Suprapubic skin (tissue), 4 donors: ENCODE data around the gene ADAM33. TPM values are rescaled to one million over a fixed set of nuclear protein-coding genes. Genes with fewer than 3 reads are reported as not detected.

Experiments
- DNase-seq, 2 donors: peaks; one replicate each; pipeline ENCODE4 v3.0.0-alpha.2; 2019; ENCODE audit warnings: low spot score in 2 of 2
- H3K27ac ChIP-seq: fragments of 200-600 bp; sonication (generic); one replicate; pipeline ENCODE4 v1.5.1; 2019
- H3K27me3 ChIP-seq: fragments of 200-600 bp; sonication (generic); one replicate; pipeline ENCODE4 v1.5.1; 2019
- H3K36me3 ChIP-seq: fragments of 200-600 bp; sonication (generic); one replicate; pipeline ENCODE4 v1.5.1; 2019
- H3K4me1 ChIP-seq: fragments of 200-600 bp; sonication (generic); one replicate; pipeline ENCODE4 v1.5.1; 2019
- H3K4me3 ChIP-seq: fragments of 200-600 bp; sonication (generic); one replicate; pipeline ENCODE4 v1.5.1; 2019; ENCODE audit warnings: mild to moderate bottlenecking
- H3K9me3 ChIP-seq: fragments of 200-600 bp; sonication (generic); one replicate; pipeline ENCODE4 v1.5.1; 2019
- CTCF ChIP-seq, 2 donors: fragments of 200-600 bp in 1 of 2; fragments of 450-650 bp in 1 of 2; sonication (generic) in 1 of 2; IDR thresholded peaks; one replicate each; pipeline ENCODE4 v1.5.1; 2016 to 2019; ENCODE audit warnings: antibody characterized with exemption in 2 of 2, mild to moderate bottlenecking in 1 of 2, moderate library complexity in 1 of 2
- EP300 ChIP-seq: sonication (generic); formaldehyde crosslinking; IDR thresholded peaks from one replicate; pipeline ENCODE4 v1.6.1; 2017; ENCODE audit warnings: antibody characterized with exemption
- POLR2A ChIP-seq, 2 donors: fragments of 450-650 bp; IDR thresholded peaks; one replicate each; pipeline ENCODE4 v1.6.1; 2017; ENCODE audit warnings: antibody characterized with exemption in 2 of 2, mild to moderate bottlenecking in 2 of 2, moderate library complexity in 2 of 2
- POLR2AphosphoS5 ChIP-seq, 3 donors: sonication (generic); formaldehyde crosslinking; IDR thresholded peaks; one replicate each; pipeline ENCODE4 v1.6.1; 2017; ENCODE audit warnings: antibody characterized with exemption in 3 of 3
- WGBS: methylation state at CpG from one replicate; pipeline ENCODE4 v1.1.5; 2018; 5-methylcytosine and 5-hydroxymethylcytosine counted together
- total RNA-seq, 4 donors: library from RNA; depleted of rRNA; stranded (reverse); fragments of >200 nt; gene quantifications; one replicate each; pipeline ENCODE4 v1.1.0, GENCODE V29; 2016

ADAM33 gene
- total RNA-seq, 4 donors from 2014 or later, result 6.3 to 24.3 (median 13.4) TPM

DNA sequence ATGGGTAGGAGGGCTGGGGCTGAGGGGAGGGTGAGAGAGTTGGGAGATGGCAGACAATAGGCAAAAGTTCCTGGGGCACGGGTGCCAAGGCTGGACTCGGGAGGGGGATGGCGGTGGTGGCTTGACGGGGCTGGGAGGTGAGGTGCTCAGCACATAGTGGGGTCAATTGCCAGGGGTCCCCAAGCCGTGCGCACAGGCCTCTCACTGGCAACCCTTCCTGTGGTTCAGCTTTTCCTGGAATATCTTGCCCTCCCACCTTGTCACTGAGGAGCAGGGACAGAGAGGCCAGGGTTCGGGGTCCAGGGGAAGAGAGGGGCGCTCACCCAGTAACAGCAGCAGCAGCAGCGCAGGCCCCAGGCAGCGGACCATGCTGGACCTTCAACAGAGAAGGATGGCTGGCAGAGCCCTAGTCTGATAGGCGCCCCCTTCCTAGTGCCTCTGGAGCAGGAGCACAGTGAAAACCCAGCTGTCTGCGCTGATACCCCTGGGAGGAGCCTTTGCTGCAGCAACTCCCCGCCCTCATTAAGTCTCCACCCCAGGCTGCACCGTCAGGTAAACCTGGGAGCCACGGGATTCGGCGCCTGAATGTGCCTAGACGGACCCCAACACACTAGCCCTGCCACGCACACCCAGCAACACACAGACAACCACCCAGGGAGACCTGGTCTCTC lies 18.6 kb downstream of the ADAM33 start, which contains the start of gene GFRA4:
GFRA4 (minus strand) TSS at position 369 of the 671 bp plus-strand sequence; CDS start at position 369, 0 bp downstream.
- 77% methylated on average over 15 of the region's 19 CpGs for WGBS
- no peaks in the 10 kb centered on the region for H3K9me3 ChIP-seq
- no peak within 1 kb of the TSS for H3K27ac ChIP-seq
- H3K4me3 ChIP-seq, result no peak within 1 kb of the TSS
- DNase-seq, result peak; percentile 55 to 77
- H3K36me3 ChIP-seq, result no peaks in the 10 kb centered on the region
- peaks cover 51% of the 10 kb centered on the region for H3K27me3 ChIP-seq
- TF ChIP-seq CTCF (IDR thresholded peaks at IDR 0.05), result no peak
- no peak for TF ChIP-seq EP300
- no peak for TF ChIP-seq POLR2AphosphoS5 (IDR thresholded peaks at IDR 0.05)
- TF ChIP-seq POLR2A (IDR thresholded peaks at IDR 0.05), result no peak
- H3K4me1 ChIP-seq, result peaks cover 15% of the 10 kb centered on the region

DNA sequence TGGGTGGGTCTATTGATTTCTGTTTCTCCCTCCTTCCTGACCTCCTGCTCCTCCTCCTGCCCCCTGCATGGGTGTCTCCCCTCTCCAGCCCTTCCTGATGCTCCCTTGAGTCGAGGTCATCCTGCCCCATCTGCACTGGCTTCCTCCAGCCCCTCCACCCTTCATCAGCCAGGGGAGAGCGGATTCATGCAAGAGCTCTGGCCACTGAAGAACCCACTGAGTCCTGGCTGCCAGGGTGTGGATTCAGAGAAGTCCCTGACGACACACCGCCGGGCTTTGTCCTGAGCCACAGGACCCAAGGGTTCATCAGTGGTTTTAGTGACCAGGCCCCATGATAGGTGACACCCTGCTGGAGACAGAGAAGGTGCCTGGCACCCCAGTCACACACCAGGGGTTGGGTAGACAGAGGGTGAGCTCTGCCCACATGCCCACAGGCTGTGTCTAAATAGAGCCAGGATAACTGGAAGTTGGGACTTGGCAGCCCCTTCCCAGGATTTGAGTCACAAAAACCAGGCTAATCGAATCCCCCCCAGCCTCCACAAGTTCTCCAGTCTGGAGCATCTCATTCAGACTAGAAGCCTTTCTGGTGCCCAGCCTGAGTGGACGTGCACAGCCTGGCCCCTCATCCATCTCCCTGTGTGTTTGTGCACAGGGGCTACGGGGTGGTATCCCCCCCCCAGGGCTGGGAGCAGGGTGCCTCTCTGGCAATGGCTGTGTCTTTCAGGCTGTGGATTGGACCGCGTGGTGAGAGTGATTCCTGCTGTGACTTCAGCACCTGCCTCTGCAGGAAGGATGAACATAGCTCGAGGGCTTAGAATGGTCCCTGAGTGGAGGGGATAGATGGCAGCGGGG lies 19.8 kb downstream of the ADAM33 start:
- H3K4me3 ChIP-seq, result no peak overlapping the region
- TF ChIP-seq POLR2A (IDR thresholded peaks at IDR 0.05), result no peak
- TF ChIP-seq POLR2AphosphoS5 (IDR thresholded peaks at IDR 0.05), result no peak
- no peak for TF ChIP-seq CTCF (IDR thresholded peaks at IDR 0.05)
- no peak for TF ChIP-seq EP300
- peaks cover 15% of the 10 kb centered on the region for H3K4me1 ChIP-seq
- H3K9me3 ChIP-seq, result no peaks in the 10 kb centered on the region
- peaks cover 58% of the 10 kb centered on the region for H3K27me3 ChIP-seq
- no peaks in the 10 kb centered on the region for H3K36me3 ChIP-seq
- DNase-seq, result peak; percentile 46 to 56
- WGBS, result 66% methylated on average over 5 of the region's 12 CpGs
- H3K27ac ChIP-seq, result no peak overlapping the region

DNA sequence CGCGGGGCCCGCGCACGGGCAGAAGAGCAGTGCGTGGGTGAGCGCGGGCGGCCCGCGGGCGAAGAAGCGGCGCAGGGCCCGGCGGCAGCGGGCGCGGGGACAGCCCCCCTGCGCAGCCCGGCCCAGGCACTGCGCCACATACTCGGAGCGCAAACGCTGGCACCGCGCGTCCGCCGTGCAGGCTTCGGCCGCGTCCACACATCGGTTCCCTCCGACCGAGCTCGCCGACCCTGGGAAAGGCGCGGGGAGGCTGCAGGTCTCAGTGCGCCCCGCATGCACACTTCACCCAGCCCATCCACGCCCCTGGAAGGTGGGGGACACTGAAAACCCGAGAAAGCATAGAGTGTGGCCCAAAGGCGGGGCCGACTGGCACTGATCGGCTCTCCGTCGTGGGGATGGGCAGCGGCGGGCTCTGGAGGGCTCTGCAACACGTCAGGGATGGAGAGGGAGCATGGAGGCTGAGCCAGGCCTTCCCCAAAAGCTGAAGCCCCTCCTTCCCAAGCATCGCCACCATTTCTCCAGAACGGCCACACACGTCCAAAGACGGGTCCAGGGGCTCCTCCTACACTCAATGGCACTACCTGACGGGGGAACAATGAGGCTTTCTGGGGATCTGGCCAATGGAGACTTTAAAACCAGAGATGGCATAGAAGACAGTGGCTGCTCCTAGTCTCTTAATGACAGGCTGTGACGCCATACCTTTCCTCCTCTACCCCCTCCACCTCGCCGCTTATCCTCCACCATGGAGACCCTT lies 20.6 kb downstream of the ADAM33 start:
- Histone ChIP-seq H3K4me1 (peaks cover 12% of the 10 kb centered on the region), H3K36me3 (no peaks in the 10 kb centered on the region), H3K9me3 (no peaks in the 10 kb centered on the region), H3K27ac (no peak overlapping the region), H3K4me3 (peak overlapping the region; percentile 39), H3K27me3 (peaks cover 58% of the 10 kb centered on the region)
- whole genome bisulfite sequencing, result 42% methylated on average over 13 of the region's 60 CpGs
- TF ChIP-seq POLR2A (IDR thresholded peaks at IDR 0.05), result no peak
- TF ChIP-seq EP300, result no peak
- no peak for TF ChIP-seq CTCF (IDR thresholded peaks at IDR 0.05)
- DNase-seq, result peak in 1 of 2 donors; percentile 48

DNA sequence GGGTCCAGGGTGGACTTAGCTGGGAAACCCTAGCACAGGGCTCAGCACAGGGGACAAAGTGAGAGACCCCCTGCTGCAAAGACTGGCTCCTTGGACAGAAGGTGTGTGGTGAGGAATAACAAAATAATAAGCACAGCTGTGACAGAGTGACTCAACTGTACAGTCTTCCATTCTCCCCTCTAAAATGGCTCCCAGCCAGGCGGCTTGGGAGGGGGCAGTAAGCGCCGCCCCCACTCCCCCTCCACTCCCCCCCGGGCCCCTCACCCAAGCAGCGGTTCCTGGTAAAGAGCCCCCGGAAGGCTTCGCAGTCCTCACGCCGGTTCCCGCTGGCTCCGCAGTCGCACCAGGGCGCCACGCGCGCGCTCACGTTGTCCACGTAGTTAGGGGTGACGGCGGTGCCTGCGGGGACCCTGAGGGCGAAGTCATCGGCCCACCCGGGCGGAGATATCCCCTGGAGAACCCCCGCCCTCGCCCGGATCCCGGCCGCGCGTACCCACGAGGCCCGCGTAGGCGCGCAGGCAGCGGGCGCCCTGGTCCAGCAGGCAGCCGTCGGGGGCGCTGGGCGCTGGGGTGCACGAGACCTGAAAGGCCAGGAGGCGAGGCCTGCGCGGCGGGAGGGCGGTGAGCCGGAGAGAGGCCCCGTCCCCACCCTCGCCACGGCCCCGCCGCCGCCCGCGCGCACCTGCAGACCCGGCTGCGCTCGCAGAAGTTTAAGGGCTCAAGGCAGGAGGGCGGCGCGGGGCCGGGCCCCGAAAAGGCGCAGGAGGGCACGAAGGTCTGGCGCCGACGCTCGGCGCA lies 21.3 kb downstream of the ADAM33 start:
- H3K9me3 ChIP-seq, result no peaks in the 10 kb centered on the region
- H3K27me3 ChIP-seq, result peaks cover 58% of the 10 kb centered on the region
- WGBS, result 14% methylated on average over 1 of the region's 75 CpGs
- TF ChIP-seq EP300 (no peak), POLR2A (IDR thresholded peaks at IDR 0.05) (no peak), POLR2AphosphoS5 (IDR thresholded peaks at IDR 0.05) (no peak), CTCF (IDR thresholded peaks at IDR 0.05) (no peak)
- peak in 1 of 2 donors; percentile 55 for DNase-seq
- no peaks in the 10 kb centered on the region for H3K36me3 ChIP-seq
- H3K4me1 ChIP-seq, result peaks cover 11% of the 10 kb centered on the region
- peak overlapping the region; percentile 39 for H3K4me3 ChIP-seq
- H3K27ac ChIP-seq, result no peak overlapping the region
